RWPE1 (cell line): ENCODE measurements around the gene MACROH2A2.

ENCODE experiments used
- CTCF ChIA-PET: fragments of 350-600 bp; sonication (Branson Sonifier 250); formaldehyde crosslinking; extraction: SDS; loops from one replicate; lab custom pipeline; 2021; lab: Yijun Ruan, JAX
- POLR2A ChIA-PET: fragments of 400-600 bp; formaldehyde crosslinking; extraction: SDS; loops from one replicate; lab custom pipeline; 2020; ENCODE audit warnings: antibody characterized with exemption; ENCODE audit not compliant: low non-redundant PET; lab: Yijun Ruan, JAX
- DNase-seq: peaks from one replicate; pipeline ENCODE4 v3.0.0; 2012; ENCODE audit warnings: low spot score
- H3K27ac ChIP-seq: fragments of 450-650 bp; 2 replicates; pipeline ENCODE4 v1.5.1; 2017
- CTCF ChIP-seq: fragments of 450-650 bp; conservative IDR thresholded peaks from 2 replicates; pipeline ENCODE4 v1.5.1; 2017; ENCODE audit warnings: low read depth, mild to moderate bottlenecking

The MACROH2A2 gene

GRCh38 chr10:70160798-70161197 is 108.2 kb downstream of the MACROH2A2 start:
- CTCF ChIA-PET: interaction anchor here (0.8 kb wide), 1 partner anchor 113 kb away, joined by 3 read pairs; no protein-coding TSS in a partner anchor
- no peak overlapping the region for H3K27ac ChIP-seq
- no peak for TF ChIP-seq CTCF
- DNase-seq: no peak
- POLR2A ChIA-PET: interaction anchor here (1.1 kb wide), 1 partner anchor 9 kb away, joined by 3 read pairs; the partner anchor contains the start of gene SAR1A
